B cell (primary cell): ENCODE results near the gene LTBP2.

Experiments
- CTCF ChIP-seq: fragments of 200-600 bp; IDR thresholded peaks from one replicate; pipeline ENCODE4 v1.8.0; 2022; ENCODE audit warnings: antibody characterized with exemption, mild to moderate bottlenecking
- EZH2 ChIP-seq: IDR thresholded peaks from 2 replicates; pipeline ENCODE4 v1.6.1; 2012; ENCODE audit warnings: borderline replicate concordance, low read depth, mild to moderate bottlenecking, moderate library complexity, low read length; ENCODE audit not compliant: insufficient read depth, poor library complexity, severe bottlenecking

GRCh38 chr14:74562515-74563232, 49.4 kb downstream of the LTBP2 start:
- TF ChIP-seq CTCF (no peak), EZH2 (no peak)
